Measurements from ENCODE around the gene LIPC. TPM values are rescaled to one million over a fixed set of nuclear protein-coding genes. Genes with fewer than 3 reads are reported as not detected.

The LIPC gene
- total RNA-seq, 2 experiments from 2014 or later: 0.61 to 1.2 TPM

GRCh38 chr15:58388211-58388610 lies 43.6 kb upstream of the LIPC start:
- no peak for TF ChIP-seq CTCF (IDR thresholded peaks at IDR 0.05)
- DNase-seq (no peak), ATAC-seq (ENCODE audit: poor library complexity) (no peak)
- intact Hi-C loops (cut with DNase I, micrococcal nuclease): no loop called here
- POLR2A ChIA-PET: no interaction called here
- CTCF ChIA-PET: no interaction called here
- Histone ChIP-seq H3K4me1 (ENCODE audit: insufficient read depth, low read length) (no peaks in the 10 kb centered on the region), H3K36me3 (ENCODE audit: insufficient read depth, low read length) (no peaks in the 10 kb centered on the region), H3K4me3 (ENCODE audit: low read length) (no peak overlapping the region), H3K9me3 (ENCODE audit: control insufficient read depth in 1 of 2, insufficient read depth in 1 of 2, low read length in 2 of 2) (peaks cover 0 to 4% of the 10 kb centered on the region in 2 experiments), H3K27me3 (ENCODE audit: control insufficient read depth in 1 of 2, insufficient read depth in 2 of 2, low read length in 2 of 2) (no peaks in the 10 kb centered on the region), H3K27ac (ENCODE audit: low read depth in 1 of 2, low read length in 2 of 2) (no peak overlapping the region)
- no peaks in the 10 kb centered on the region for H3K9me3 Mint-ChIP-seq
- H3K27me3 Mint-ChIP-seq: no peaks in the 10 kb centered on the region
- no peak overlapping the region for H3K4me3 Mint-ChIP-seq
- H3K27ac Mint-ChIP-seq: no peak overlapping the region
- H3K36me3 Mint-ChIP-seq (ENCODE audit: low read depth): no peaks in the 10 kb centered on the region
- no peaks in the 10 kb centered on the region for H3K4me1 Mint-ChIP-seq (ENCODE audit: low read depth)

GRCh38 chr15:58390118-58390517 lies 41.7 kb upstream of the LIPC start:
- ChIA-PET CTCF (no interaction called here), POLR2A (no interaction called here)
- no peak overlapping the region for H3K27ac ChIP-seq (ENCODE audit: low read depth in 1 of 2, low read length in 2 of 2)
- intact Hi-C loops (cut with DNase I, micrococcal nuclease): no loop called here
- no peak for DNase-seq
- H3K4me3 Mint-ChIP-seq: no peak overlapping the region
- no peaks in the 10 kb centered on the region for H3K9me3 Mint-ChIP-seq
- no peak for ATAC-seq (ENCODE audit: poor library complexity)
- TF ChIP-seq CTCF (IDR thresholded peaks at IDR 0.05): no peak
- no peaks in the 10 kb centered on the region for H3K36me3 Mint-ChIP-seq (ENCODE audit: low read depth)
- H3K27me3 ChIP-seq (ENCODE audit: control insufficient read depth in 1 of 2, insufficient read depth in 2 of 2, low read length in 2 of 2): no peaks in the 10 kb centered on the region
- no peak overlapping the region for H3K27ac Mint-ChIP-seq
- no peaks in the 10 kb centered on the region for H3K4me1 Mint-ChIP-seq (ENCODE audit: low read depth)
- H3K36me3 ChIP-seq (ENCODE audit: insufficient read depth, low read length): no peaks in the 10 kb centered on the region
- H3K4me1 ChIP-seq (ENCODE audit: insufficient read depth, low read length): no peaks in the 10 kb centered on the region
- peaks cover 0 to 4% of the 10 kb centered on the region in 2 experiments for H3K9me3 ChIP-seq (ENCODE audit: control insufficient read depth in 1 of 2, insufficient read depth in 1 of 2, low read length in 2 of 2)
- no peak overlapping the region for H3K4me3 ChIP-seq (ENCODE audit: low read length)
- H3K27me3 Mint-ChIP-seq: no peaks in the 10 kb centered on the region

- ChIA-PET POLR2A (no interaction called here), CTCF (no interaction called here)
- ATAC-seq (ENCODE audit: poor library complexity): no peak
- H3K36me3 Mint-ChIP-seq (ENCODE audit: low read depth): no peaks in the 10 kb centered on the region
- H3K9me3 Mint-ChIP-seq: no peaks in the 10 kb centered on the region
- no peaks in the 10 kb centered on the region for H3K4me1 Mint-ChIP-seq (ENCODE audit: low read depth)
- no peak for DNase-seq
- Histone ChIP-seq H3K27me3 (ENCODE audit: control insufficient read depth in 1 of 2, insufficient read depth in 2 of 2, low read length in 2 of 2) (no peaks in the 10 kb centered on the region), H3K36me3 (ENCODE audit: insufficient read depth, low read length) (no peaks in the 10 kb centered on the region), H3K9me3 (ENCODE audit: control insufficient read depth in 1 of 2, insufficient read depth in 1 of 2, low read length in 2 of 2) (peaks cover 0 to 4% of the 10 kb centered on the region in 2 experiments), H3K4me1 (ENCODE audit: insufficient read depth, low read length) (no peaks in the 10 kb centered on the region), H3K4me3 (ENCODE audit: low read length) (no peak overlapping the region), H3K27ac (ENCODE audit: low read depth in 1 of 2, low read length in 2 of 2) (no peak overlapping the region)
- intact Hi-C loops (cut with DNase I, micrococcal nuclease): no loop called here
- no peak overlapping the region for H3K27ac Mint-ChIP-seq
- H3K27me3 Mint-ChIP-seq: no peaks in the 10 kb centered on the region
- no peak overlapping the region for H3K4me3 Mint-ChIP-seq
- TF ChIP-seq CTCF (IDR thresholded peaks at IDR 0.05): no peak
Measured at GRCh38 chr15:58390655-58391054, 41.1 kb upstream of the LIPC start.
